NCI-H2171 (cell line): ENCODE results near the gene VPS39.
A peak's percentile ranks its signal among the peaks of the same experiment; 100 is the strongest.

Source experiments
- DNase-seq: peaks from one replicate; lab custom pipeline; 2025; lab: John Stamatoyannopoulos, UW

Gene VPS39

GRCh38 chr15:42157981-42158765 lies 49.9 kb downstream of the VPS39 start:
- no peak for DNase-seq

DNA sequence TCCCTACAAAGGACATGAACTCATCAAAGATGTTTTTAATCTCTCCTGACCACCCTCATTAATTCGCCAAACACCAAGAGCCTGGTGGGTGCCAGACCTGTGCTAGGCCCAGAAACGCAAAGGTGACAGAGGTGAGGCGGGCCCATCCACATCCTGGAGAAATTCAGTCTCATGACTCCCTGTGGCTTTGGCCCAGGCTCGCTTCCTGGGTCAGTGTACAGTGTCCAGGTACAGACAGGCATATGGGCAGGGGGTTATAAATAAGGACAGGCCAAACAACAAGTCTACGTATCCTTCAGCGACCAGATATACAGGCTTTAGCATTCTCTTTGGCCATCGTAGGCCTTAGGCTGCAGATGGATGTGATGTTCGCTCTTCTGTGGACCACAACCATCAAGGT lies 50.7 kb downstream of the VPS39 start:
- no peak for DNase-seq

- no peak for DNase-seq
Measured at GRCh38 chr15:42156243-42156922, 51.7 kb downstream of the VPS39 start, which contains the start of gene PLA2G4F. PLA2G4F (minus strand) TSS chr15:42156636; CDS start chr15:42156549, 87 bp downstream.

DNA sequence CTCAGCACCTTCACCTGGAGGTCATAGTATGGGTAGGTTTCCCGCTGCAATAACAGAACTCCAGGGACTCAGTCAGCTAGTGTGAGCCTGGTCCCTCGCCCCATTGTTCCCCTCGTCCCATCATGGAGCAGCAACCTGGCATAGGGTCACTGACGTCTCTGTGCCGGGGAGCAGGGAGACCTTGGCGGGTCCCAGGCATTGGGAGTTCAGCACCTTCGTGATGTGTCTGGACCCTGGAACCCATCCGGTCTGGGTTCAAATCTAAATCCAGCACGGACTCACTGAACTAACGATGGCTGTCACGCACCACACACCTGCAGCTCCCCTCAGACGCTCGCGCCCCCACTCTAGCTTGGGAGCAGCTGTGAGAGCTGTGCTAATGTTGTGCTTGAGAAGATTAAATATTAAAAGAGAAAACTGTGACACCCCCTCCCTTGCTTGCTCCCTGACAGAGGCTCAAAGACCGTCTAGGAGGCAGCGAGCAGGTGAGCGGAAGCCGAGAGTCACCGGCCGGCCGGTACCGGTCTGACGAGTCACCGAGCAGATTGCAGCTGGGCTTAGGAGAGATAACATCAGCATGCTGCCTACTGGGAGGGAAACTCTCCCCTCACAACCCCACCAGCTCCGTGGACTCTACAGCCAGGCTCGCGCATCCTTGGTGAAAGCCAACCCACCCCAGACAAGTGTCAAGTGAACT lies 52.4 kb downstream of the VPS39 start:
- no peak for DNase-seq

DNA sequence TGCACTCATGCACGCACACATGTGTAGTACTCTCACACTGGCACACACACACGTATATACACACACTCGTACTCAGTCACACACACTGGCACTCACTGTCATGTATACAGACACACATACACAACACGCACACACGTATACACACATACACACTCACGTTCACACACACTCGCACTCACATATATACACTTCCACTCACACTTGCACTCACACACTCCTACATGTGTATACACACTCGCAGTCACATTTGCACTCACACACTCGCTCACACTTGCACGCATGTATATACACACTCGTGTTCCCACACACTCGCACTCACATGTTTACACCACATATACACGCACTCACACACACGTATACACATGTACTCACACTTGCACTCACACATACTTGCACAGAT lies 53.1 kb downstream of the VPS39 start:
- DNase-seq = no peak

DNA sequence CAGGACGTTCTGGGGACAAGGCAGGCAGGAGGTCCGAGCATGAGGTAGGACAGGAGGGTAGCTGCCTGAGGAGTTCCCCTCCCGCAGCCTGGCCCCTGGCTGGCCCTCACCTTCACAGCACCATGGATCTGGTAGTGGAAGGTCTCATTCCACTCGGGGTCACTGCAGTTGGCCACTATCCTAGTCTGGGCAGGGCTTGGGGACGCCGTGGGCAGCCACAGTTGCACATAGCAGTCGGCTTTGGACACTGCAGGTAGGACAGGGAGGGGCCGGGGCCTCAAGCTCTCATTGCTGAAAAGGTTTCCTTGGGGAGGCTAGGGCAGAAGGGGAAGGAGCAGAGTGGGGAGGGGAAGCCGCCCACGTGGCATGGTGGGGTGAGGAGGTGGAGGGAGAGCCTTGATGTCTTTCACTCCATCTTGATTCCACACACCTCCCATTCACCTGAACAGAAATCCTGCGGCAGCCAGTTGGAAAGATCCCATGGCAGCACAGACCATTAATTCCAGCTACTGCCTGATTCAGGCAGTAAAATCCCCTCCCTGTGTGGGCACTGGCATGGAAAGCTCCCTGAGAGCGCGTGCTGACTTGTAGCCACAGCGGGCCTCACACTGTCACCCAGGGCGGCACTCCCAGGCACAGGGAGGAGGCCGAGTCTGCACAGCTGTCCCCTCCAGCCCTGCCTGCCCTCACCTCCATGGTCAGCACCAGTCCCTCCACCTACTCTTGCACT lies 53.7 kb downstream of the VPS39 start:
- DNase-seq = no peak

GRCh38 chr15:42153874-42154211 lies 54.3 kb downstream of the VPS39 start:
- no peak for DNase-seq

DNA sequence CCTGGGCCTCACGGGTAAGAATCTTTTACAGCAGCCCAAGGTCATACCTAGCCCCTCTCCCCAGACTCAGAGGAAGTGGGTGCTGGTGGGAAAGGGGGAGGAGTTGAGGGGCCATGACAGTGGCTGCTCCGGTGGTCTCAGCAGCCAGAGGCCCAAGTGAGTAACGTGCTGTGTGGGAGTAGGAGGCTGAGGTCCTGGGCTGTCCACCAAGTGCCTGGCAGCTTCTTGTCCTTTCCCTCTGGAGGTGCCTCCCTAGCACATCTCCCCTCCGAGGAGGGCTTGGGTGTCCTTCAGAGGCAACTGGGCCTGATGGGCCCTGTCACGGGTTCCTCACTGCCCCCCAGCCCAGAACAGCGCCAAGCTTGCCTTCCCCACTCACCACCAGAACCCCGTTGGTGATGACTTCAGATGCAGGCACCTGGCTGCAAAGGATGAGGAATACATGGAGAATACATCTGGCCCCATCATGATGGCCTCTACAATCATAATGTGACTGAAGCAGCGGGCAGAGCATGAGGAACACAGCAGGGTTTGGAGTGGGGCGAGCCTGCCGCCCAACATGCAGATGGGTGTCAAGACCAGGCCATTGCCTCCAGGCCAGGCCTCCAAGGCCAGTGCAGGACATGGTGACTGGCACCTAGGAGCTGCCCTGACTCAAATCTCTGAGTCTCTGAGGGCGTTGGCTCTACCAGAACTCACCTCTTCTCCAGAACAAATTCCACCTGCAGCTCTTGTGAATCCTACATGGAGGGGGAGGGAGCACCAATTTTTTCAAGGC lies 55.0 kb downstream of the VPS39 start:
- no peak for DNase-seq

DNA sequence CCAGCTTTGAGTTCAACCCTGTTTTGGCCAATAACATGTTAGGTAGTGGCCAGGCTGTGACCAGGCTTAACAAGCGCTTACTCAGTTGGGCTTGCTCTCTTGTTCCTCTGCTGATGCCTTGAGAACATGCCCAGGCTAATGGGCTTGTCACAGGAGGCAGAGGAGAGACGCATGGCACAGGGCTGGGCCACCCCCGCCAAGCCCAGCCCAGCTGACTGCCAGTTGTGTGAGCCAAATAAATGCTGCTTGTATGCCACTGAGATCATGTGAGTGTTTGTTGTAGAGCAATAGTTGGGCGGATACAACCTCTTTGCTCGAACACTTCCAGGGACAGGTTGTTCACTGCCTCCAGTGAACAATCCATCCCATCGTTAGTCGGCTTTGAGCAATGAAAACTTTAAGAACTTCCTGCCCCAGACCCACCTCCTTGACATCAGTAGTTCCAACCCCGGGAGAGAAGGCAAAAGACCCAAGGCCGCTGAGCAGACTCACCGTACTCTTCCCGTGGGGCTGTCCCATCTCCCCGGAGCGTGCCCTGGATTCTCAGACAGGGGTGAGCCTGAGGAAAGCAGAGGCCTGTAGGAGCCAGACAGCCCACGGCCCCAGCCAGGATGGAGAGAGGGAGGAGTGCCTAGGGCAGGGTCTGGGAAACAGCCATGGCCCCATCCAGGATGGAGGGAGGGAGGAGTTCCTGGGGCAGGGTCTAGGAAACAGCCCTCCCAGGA lies 55.7 kb downstream of the VPS39 start:
- no peak for DNase-seq

GRCh38 chr15:42151736-42152135 lies 56.4 kb downstream of the VPS39 start:
- no peak for DNase-seq

- no peak for DNase-seq
Measured at GRCh38 chr15:42151141-42151561, 57.0 kb downstream of the VPS39 start.

DNA sequence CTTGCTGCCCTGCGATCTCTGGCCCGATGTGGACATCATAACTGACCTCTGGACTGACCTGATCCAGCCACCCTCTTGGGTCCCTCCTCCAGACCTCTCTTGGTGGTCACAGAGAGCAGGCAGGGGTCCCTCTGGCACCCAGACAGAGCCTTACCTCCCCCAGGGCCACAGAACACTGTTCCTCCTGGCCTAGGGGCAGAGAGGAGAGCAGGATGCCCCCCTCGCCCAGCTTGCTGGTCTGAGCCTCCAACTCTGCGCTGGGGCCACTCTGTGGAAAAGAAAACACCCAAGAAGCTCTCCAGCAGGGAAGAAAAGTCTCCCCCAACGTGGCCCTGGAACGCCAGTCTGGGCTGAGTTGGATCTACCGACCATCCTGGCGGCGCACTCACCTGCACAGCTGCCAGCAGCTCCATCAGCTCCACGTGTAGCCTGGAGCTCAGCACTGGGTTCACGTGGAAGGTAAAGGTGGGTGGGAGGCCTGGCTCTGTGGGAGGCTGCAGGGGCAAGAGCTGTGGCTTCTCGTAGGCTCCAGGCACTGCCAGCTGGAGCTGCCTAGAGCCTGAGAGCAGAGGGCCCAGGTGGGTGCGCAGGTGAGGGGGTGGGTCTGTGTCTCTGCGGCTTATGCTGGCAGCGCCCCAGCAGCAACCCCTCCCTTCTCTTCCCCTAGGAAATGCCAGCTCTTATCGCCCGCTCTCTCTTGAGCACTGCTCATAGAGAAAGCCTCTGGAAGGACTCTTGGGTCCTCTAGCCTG lies 57.7 kb downstream of the VPS39 start:
- DNase-seq = peak; percentile 80

DNA sequence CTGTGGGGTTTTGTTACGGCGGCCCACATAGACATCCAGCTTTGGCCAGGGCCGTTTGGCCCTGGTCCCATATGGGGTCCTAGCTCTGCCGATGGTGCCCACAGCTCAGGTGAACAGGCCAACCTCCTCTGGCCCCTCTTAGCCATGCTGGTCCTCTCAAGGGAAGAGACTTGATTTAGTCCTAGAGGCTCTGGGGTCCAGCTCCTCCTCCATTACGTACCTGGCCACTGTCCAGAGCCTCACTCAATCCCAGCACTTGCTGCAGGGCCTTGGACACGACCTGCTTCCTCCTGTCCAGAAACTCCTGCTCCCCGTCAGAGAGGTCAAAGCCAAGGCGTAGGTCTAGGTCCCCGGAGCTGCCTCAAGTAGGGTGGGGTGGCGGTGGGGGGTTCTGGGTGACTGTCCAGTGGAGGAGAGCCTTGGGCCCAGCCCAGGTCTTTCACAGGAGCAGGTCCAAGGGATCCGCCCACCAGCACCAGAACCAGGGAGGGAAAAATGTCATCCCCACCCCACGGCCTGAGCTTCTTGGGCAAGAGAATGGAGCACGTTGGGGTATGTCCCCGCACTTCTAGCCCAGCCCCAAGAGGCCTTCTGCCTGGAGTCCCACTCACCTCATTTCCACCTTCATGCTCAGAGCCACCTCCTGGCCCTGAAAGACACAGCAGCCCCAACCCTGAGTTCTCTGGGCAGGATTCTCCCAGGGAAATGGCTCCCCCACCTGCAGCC lies 58.4 kb downstream of the VPS39 start:
- no peak for DNase-seq

DNA sequence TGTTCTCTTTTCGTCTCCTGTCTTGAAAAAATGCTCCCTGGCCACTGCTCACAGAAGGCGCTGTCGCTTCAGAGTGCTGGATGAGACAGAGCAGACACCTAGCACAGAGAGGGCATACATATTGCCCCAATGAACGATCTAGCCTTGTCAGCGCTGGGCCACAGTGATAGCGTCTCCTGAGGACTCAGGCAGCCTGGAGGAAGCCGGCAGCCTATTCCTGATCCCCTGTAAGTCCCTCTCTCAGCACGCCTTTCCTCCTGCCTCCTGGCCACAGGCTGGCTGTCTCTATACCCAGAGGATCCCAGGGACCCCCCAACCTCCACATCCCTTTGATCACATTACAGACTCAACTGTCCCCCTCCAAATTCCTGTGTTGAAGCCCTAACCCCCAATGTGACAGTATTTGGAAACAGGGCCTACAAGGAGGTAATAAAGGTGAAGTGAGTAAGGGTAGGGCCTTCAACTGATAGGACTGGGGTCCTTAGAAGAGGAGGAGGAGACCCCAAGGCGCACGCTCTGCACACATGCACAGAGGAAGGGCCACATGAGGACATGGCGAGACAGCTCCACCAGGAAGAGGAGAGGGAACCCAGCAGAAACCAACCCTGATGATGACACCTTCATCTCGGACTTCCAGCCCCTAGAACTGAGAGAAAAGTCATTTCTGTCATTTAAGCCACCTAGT lies 59.2 kb downstream of the VPS39 start:
- no peak for DNase-seq

GRCh38 chr15:42147431-42147735 lies 60.7 kb downstream of the VPS39 start:
- DNase-seq = no peak

DNA sequence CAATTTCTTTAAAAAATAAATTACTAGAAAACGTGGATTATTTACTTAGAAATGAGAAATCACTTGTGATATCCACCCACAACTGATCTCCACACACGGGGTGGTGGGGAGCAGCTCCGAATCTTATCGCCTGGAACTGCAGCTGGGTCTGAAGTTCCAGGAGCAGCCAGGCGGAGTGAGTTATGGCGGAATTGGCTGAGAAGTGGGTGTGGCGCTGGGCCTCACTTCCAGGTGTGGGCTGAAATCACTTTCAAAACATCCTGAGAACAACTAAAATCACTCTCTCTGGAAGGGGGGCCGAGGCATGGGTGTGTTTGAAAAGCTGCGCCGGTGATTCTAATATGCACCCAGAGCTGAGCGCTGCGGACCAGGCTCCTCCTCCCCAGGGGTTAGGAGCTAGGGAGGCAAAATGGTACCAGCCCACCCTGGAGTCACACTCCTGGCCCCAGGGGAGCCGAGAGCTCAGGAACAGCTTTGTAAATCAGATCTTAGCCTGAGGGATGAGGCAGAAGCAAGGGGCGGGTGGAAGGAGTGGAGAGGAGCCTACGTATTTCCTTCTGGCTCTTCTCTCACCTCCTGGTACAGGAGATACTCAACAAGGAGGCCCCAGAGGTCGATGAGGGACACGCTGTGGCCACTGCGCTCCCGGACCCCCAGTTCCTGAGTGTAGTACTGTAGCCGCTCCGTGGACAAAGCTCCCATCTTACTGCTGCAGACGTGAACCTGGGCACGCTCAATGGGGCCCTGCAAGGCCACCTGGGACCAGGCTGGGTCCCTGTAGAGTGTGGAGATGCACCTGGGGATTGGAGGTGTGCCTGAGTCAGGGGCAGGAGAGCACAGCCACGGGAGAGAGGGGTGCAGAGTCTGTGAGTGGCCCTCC lies 61.3 kb downstream of the VPS39 start:
- DNase-seq = no peak

DNA sequence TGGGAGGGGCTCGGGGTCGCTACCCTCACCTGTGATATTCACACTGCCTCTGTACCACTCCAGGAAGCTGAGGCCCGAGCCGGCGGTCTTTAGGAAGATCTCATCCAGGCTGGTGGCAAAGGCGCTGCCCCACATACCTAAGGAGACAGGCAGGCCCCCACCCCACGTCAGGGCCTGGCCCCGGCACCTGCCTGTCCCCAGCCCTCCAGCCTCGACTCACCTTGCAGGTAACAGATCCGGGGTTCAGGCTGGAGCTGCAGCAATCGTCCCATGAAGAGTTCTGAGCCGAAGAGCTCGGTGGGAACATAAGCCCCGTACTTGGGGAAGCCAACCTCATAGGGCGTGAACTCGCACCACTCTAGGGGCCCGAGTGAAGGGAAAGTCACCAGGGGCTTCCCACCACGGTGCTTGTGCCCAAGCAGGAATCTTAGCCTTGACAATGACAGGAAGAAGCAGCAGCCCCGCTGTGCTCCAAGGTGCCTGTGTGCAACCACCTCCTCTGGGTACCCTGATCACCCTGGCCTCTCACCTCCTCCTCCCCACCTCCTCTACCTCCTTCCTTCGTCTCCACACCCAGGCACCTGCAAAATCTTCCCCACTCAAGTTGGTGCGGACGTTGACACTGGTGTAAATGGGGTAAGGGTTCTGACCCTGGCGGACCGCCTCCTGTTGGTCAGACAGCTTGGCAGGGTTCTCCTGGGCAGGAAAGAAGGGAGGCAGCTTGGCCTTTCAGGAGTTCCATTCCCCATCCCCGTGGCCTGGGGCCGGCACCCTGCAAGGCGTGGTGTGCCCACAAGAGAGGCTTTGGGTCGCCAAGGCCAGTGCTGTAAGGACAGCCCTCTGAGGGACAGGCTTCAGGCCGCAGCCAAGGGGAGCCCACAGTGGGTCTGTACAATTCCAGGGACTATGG lies 62.3 kb downstream of the VPS39 start:
- no peak for DNase-seq
